GM21825 (cell line): ENCODE results near the gene LCMT1.
"Not testable (repeated sequence)": the region's sequence is repeated elsewhere in the genome, so short reads cannot be mapped to it uniquely, and the experiment has no call there.

ENCODE experiments used
- ATAC-seq: cut with Tn5 transposase; IDR thresholded peaks from one replicate; pipeline ENCODE4 v1.9.1; 2021; ENCODE audit warnings: mild to moderate bottlenecking, moderate library complexity; ENCODE audit not compliant: unreplicated experiment

The LCMT1 gene

GRCh38 chr16:25111403-25112166 is at the start of gene LCMT1:
Gene LCMT1 (plus strand): TSS chr16:25111742. CDS start chr16:25111884, 142 bp downstream.
- ATAC-seq = peak; percentile 90

DNA sequence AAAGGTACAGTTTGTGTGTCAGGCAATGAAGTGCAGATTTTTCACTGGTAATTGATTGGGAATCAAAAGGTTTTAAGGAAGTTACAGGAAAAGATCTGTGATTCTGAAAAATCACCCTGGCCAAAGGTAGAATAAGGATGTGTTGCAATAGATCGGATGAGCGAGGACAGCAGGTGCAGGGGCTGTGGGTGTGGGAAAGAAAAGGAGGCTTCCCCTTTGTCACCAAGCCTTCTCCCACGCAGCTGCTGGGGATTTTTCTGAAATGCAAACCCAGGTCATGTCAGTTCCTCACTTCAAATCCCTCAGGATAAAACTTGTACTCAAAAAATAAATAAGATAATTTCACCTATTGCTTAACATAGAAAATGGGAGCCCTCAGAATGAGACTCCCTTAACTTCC is 48.4 kb upstream of the LCMT1 start:
- no peak for ATAC-seq

GRCh38 chr16:25063865-25064264 is 47.7 kb upstream of the LCMT1 start:
- ATAC-seq = no peak

GRCh38 chr16:25064281-25064680 is 47.3 kb upstream of the LCMT1 start:
- not testable (repeated sequence) for ATAC-seq

GRCh38 chr16:25064937-25065336 is 46.6 kb upstream of the LCMT1 start:
- no peak for ATAC-seq

- no peak for ATAC-seq
These were observed 45.6 kb upstream of the LCMT1 start for GRCh38 chr16:25065899-25066298.

- no peak for ATAC-seq
These were observed 45.2 kb upstream of the LCMT1 start for GRCh38 chr16:25066426-25066746.

- peak; percentile 89 for ATAC-seq
These were observed 44.6 kb upstream of the LCMT1 start for GRCh38 chr16:25066747-25067631.

- no peak for ATAC-seq
These were observed 37.7 kb upstream of the LCMT1 start for GRCh38 chr16:25073854-25074253.

DNA sequence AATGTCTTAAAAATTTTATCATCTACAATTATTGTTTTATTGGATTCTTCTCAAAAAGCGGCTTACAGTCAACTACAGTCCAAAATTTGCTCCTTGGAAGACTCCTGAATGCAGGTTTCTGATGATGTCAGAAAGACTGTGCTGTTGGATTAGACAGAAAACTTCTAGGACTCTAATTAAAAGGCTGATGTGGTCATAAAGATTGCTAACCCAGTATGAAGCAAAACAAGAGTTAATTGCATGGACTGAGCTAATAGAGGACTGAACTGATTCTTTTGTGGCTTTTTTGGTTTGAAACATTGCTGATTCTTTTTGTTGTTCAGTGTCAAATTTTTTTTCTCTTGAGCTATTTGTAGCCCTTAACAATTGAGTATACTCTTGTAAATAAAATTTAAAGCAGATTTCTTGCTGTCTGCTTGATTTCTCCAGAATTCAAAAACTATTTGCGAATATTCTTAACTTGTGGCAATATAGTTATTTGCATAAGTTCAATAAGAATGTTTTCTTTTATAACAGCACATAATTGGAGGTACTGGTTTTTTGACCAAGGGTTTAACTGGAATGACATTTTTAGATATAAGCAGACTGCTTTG is 33.1 kb upstream of the LCMT1 start:
- no peak for ATAC-seq

GRCh38 chr16:25079637-25080378 is 31.7 kb upstream of the LCMT1 start:
- ATAC-seq = no peak

- no peak for ATAC-seq
These were observed 31.0 kb upstream of the LCMT1 start for GRCh38 chr16:25080420-25081131.

GRCh38 chr16:25081702-25082101 is 29.8 kb upstream of the LCMT1 start:
- no peak for ATAC-seq

DNA sequence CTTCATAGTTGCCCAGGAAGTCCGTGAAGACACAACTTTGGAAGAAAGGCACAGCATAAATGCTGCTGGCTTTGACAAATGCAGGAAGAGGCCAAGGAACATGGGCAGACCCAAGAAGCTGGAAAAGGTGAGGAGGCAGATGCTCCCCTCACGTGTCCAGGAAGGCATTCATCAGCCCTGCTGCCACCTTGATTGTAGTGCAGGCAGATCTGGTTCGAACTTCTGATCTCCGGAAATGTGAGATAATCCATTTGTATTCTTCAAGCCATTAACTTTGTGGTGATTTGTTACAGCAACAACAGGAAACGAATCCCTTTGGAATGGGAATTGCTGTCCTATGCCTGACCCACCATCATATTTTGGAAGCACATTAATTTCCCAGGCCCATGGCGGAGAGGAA is 28.5 kb upstream of the LCMT1 start:
- ATAC-seq = no peak

- ATAC-seq = no peak
These were observed 27.8 kb upstream of the LCMT1 start for GRCh38 chr16:25083701-25084100.

- no peak for ATAC-seq
These were observed 26.7 kb upstream of the LCMT1 start for GRCh38 chr16:25084797-25085196.

DNA sequence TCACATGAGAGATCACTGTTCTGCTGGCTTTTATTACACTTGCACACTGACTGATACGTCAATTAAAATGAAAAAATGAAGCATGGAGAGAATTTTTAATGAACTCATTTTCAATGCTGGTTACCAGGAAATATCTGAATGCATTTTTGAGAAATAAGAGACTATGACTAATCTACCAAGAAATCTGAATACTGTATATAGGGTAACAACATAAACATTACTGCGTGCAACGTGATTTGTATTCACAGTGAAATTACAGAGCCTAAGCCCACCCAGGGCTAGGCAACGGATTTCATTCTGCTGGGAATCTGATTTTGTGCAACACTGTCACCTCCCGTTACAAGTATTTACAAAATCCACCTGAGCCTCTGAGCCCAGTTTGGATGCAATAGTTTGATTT is 23.8 kb upstream of the LCMT1 start:
- no peak for ATAC-seq

DNA sequence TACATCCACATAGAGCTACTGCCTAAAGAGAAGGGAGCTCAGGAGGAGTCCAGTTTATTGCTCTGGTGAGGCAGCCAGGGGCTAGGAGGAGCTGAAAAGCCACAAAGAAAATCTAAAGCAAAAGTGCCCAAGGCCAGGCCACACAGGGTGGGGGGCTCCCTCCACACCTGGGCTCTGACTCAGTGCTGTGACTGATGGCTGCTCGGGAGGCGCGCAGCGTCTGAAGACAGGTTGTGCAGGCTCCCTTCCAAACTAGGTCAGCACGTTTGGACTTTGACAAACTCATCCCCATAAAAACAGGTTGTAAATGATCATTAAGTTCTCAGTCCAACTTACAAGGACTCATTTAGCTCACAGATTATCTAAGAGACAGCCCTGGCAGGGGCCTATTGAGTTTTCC is 22.2 kb upstream of the LCMT1 start:
- no peak for ATAC-seq

DNA sequence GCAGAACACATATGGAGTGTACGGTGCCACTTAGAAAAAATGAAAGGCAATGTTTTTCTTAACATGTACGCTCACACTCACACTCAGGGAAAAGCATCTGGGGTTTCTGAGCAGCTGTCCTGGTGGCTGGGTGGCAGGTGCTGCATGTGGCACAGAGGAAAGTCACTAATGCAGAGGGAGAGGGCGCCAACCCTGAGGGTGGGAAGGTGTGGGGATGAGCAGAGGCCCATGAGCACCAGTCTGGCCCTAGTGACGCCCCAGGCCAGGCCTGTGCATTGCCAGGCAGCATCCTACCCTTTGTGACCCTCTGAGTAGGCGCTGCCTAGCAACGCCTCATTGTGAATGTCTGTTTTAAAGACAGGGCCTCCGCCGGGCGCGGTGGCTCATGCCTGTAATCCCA is 19.1 kb upstream of the LCMT1 start:
- ATAC-seq = no peak

GRCh38 chr16:25093208-25094061 is 18.1 kb upstream of the LCMT1 start:
- no peak for ATAC-seq
